Stimulated activated CD4-positive, alpha-beta T cell treated with anti-CD3 and anti-CD28 coated beads, Interleukin-4, amount 100 ng/mL, for 48 hours (primary cell): Measurements from ENCODE around the gene TMEM97.
A peak's percentile ranks its signal among the peaks of the same experiment; 100 is the strongest.
"Not testable (repeated sequence)": the region's sequence is repeated elsewhere in the genome, so short reads cannot be mapped to it uniquely, and the experiment has no call there.

ENCODE experiments used
- DNase-seq, 2 donors: peaks; one replicate each; pipeline ENCODE4 v3.0.0-alpha.2; 2020; ENCODE audit warnings: low read depth in 2 of 2

Gene TMEM97

GRCh38 chr17:28318759-28319597 lies at the start of gene TMEM97:
TSS of gene TMEM97 (plus strand) at chr17:28319200. CDS start at chr17:28319240, 40 bp downstream.
- peak; percentile 94 to 97 for DNase-seq

- no peak for DNase-seq
These were observed 48.9 kb upstream of the TMEM97 start for GRCh38 chr17:28270055-28270454.

GRCh38 chr17:28270926-28271325 lies 48.1 kb upstream of the TMEM97 start:
- DNase-seq, result no peak

DNA sequence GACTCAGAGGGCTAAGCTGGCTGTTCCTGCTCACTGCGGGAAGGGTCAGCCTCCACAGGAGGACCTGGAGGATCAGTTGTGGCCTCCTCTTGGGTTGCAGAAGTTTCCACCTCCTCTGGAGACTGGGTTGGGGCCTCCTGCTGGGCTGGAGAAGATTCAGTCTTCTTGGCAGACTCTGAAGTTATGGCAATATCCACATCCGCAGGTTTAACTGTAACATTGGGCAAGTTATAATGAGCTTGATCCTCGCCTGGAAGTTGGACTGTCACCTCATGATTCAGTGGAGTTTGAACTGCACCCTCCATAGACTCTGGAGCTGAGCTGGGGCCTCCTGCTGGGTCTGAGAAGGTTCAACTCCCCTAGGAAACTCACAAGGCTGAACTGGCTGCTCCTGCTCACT lies 47.6 kb upstream of the TMEM97 start:
- DNase-seq, result no peak

- no peak for DNase-seq
These were observed 46.8 kb upstream of the TMEM97 start for GRCh38 chr17:28272166-28272565.

GRCh38 chr17:28273341-28273740 lies 45.7 kb upstream of the TMEM97 start:
- DNase-seq, result not testable (repeated sequence)

GRCh38 chr17:28274591-28275265 lies 44.3 kb upstream of the TMEM97 start:
- DNase-seq, result no peak

DNA sequence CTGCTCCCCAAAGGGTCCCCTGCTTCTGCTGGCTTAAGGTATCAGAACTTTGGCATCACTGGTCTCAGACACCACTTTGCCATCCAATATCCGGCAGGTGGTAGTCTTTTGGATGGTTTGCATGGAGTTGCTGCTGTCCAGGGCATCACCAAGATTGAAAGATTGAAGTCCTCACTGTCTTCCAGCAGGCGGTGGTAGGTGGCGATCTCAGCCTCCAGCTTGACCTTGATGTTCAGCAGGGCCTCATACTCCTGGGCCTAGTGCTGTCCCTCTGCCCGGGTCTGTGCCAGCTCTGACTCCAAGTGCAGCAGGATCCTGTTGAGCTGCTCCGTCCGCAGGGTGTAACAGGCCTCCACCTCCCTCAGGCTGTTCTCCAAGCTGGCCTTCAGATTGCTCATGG lies 43.0 kb upstream of the TMEM97 start:
- no peak for DNase-seq

DNA sequence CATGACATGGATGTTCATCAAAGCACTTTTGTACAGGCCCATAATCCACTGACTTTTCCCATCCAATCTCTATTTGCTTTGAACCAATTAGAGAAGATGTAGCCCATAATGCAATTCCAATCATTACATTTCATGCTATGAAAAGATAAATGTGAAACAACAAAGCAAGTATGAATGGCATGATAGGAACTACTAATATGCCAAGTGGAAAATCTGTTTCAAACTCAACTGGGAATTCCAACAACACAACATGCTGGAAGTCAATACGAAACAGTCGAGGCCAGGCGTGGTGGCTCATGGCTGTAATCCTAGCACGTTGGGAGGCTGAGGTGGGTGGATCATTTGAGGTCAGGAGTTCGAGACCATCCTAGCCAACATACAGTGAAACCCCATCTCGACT lies 39.6 kb upstream of the TMEM97 start:
- no peak for DNase-seq

DNA sequence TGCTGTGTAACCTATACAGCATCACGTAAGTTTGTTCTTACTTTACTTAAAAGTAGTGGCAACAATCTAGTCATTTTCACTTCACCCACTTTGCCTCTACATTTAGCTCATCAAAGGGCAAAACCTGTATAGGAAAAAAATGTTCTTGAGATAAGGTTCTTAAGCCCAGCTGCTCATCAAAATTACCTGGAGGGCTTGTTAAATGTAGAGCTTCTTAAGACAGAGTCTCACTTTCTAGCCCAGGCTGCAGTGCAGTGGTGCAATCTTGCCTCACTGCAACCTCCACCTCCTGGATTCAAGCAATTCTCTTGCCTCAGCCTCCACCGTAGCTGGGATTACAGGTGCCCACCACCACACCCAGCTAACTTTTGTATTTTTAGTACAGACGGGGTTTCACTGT lies 38.2 kb upstream of the TMEM97 start:
- no peak for DNase-seq

DNA sequence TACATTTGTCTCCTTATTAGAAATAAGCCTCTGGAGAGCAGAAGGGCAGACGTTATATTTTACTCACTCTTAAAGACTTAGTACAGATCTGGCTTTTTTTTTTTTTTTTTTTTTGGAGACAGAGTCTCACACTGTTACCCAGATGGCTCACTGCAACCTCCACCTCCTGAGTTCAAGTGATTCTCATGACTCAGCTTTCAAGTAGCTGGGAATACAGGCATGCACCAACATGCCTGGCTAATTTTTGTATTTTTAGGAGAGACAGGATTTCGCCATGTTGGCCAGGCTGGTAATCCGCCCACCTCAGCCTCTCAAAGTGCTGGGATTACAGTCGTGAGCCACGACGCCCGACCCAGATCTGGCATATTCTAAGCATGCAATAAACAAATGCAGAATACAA lies 36.4 kb upstream of the TMEM97 start:
- DNase-seq, result no peak

- DNase-seq, result no peak
These were observed 33.0 kb upstream of the TMEM97 start for GRCh38 chr17:28285965-28286364.

DNA sequence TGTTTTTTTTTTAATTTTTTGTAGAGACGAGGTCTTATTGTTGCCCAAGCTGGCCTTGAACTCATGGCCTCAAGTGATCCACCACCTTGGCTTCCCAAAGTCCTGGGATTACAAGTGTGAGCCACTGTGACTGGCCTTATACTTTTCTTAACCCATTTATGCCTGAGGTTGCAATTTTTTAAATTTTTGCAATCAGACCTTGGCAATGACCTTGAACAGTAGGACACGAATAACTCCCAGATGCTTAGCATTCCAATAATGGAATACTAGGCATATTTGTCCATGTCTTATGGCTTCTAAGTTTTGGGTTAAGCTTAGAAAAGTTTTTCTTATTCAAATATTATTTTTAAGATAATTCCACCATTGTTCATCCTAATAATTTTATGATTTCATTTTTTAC lies 28.3 kb upstream of the TMEM97 start:
- no peak for DNase-seq

GRCh38 chr17:28291780-28292330 lies 27.1 kb upstream of the TMEM97 start:
- no peak for DNase-seq

GRCh38 chr17:28292878-28293277 lies 26.1 kb upstream of the TMEM97 start:
- not testable (repeated sequence) for DNase-seq

- no peak for DNase-seq
These were observed 25.0 kb upstream of the TMEM97 start for GRCh38 chr17:28293994-28294393.

- no peak for DNase-seq
These were observed 23.1 kb upstream of the TMEM97 start for GRCh38 chr17:28295677-28296578.

DNA sequence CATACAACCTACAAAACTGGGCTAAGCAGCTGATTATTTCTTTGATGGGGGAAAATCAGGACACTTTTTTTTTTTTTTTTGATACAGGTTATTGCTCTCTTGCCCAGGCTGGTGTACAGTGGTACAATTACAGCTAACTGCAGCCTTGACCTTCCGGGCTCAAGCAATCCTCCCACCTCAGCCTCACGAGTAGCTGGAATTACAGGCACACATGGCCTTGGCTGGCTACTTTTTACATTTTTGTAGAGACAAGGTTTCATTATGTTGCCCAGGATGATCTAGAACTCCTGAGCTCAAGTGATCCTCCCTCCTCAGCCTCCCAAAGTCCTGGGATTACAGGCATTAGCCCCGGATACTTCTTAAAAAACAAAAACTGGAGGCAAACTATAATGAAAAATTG lies 20.6 kb upstream of the TMEM97 start:
- DNase-seq, result no peak

DNA sequence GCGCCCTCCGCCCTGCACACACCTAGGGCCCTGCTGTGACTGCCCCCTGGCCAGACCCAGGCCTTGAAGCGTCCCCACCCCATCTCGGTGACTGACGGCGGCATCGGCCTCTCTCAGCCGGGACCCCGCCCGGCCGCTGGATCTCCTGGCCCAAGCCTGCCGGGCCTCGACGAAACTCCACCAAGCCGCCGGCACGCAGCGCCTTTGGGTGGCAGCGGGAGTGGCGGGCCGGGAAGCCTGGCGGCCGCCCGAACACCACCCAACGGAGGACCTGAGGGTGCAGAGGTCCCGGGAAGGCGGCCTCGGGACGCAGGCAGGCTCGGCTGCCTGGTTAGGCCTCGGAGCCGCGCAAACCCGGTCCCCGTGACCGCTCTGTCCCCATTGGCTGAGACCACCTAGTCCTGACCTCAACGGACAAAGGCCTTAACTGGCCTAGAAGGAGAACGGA lies 12.0 kb upstream of the TMEM97 start:
- DNase-seq, result no peak

- DNase-seq, result no peak
These were observed 5.2 kb upstream of the TMEM97 start for GRCh38 chr17:28313841-28314240.

GRCh38 chr17:28315846-28316705 lies 2.9 kb upstream of the TMEM97 start:
- DNase-seq, result no peak
